Gastrocnemius medialis (tissue), 4 donors: ENCODE data around the gene EHMT2.

Experiments used
- POLR2A ChIP-seq, 2 donors: fragments of 450-650 bp; IDR thresholded peaks; one replicate each; pipeline ENCODE4 v1.6.1; 2017; ENCODE audit warnings: antibody characterized with exemption in 2 of 2, mild to moderate bottlenecking in 2 of 2, moderate library complexity in 2 of 2
- TF ChIP-seq, protein P1 (sequence below), 5 experiments: fragments of 450-650 bp in 3 of 5; fragments of 200-600 bp in 2 of 5; sonication (generic) in 2 of 5; IDR thresholded peaks in 4 of 5; conservative IDR thresholded peaks in 1 of 5; 1 replicate in 4 of 5; 2 replicates in 1 of 5; pipeline ENCODE4 v1.5.1; 2016 to 2019; ENCODE audit warnings: antibody characterized with exemption in 5 of 5, mild to moderate bottlenecking in 3 of 5, moderate library complexity in 3 of 5

DNA sequence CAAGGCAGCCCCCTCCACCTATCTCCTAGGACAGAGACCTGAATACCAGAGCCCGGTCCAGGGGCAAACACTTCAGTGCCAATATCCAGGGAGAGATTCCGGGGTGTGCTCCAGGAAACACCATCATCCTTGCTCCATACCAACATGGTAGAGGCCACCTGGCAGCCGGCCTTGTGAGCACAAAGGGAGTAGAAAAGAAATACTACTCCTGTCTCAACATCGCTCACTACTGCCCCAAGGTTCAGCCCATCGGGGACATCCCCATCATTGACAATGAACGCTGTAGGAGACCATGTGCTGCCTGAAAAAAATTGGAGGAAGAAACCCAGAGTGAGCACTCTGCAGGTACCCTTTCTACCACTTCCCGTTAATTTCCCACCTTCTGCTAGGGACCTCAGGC lies 36.3 kb downstream of the EHMT2 start:
- no peak for TF ChIP-seq POLR2A (IDR thresholded peaks at IDR 0.05)
- TF ChIP-seq, protein P1, sequence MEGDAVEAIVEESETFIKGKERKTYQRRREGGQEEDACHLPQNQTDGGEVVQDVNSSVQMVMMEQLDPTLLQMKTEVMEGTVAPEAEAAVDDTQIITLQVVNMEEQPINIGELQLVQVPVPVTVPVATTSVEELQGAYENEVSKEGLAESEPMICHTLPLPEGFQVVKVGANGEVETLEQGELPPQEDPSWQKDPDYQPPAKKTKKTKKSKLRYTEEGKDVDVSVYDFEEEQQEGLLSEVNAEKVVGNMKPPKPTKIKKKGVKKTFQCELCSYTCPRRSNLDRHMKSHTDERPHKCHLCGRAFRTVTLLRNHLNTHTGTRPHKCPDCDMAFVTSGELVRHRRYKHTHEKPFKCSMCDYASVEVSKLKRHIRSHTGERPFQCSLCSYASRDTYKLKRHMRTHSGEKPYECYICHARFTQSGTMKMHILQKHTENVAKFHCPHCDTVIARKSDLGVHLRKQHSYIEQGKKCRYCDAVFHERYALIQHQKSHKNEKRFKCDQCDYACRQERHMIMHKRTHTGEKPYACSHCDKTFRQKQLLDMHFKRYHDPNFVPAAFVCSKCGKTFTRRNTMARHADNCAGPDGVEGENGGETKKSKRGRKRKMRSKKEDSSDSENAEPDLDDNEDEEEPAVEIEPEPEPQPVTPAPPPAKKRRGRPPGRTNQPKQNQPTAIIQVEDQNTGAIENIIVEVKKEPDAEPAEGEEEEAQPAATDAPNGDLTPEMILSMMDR (IDR thresholded peaks at IDR 0.05 in 4 of 5, conservative IDR thresholded peaks at IDR 0.05 in 1 of 5): no peak
